Uterus (tissue), 4 donors: Measurements from ENCODE around the gene LIF. TPM values are rescaled to one million over a fixed set of nuclear protein-coding genes. Genes with fewer than 3 reads are reported as not detected.
A peak's percentile ranks its signal among the peaks of the same experiment; 100 is the strongest.

ENCODE experiments used
- DNase-seq, 2 donors: peaks; one replicate each; pipeline ENCODE4 v3.0.0-alpha.2; 2019 to 2020
- H3K27ac ChIP-seq, 2 donors: fragments of 200-600 bp; sonication (generic); 1 replicate in 1 of 2; 2 replicates in 1 of 2; pipeline ENCODE4 v1.5.1; 2016 to 2018
- H3K27me3 ChIP-seq, 2 donors: fragments of 200-600 bp; sonication (generic); one replicate each; pipeline ENCODE4 v1.5.1; 2018 to 2019; ENCODE audit warnings: control low read depth in 1 of 2
- H3K36me3 ChIP-seq, 2 donors: fragments of 200-600 bp; sonication (generic); one replicate each; pipeline ENCODE4 v1.5.1; 2019; ENCODE audit warnings: control low read depth in 1 of 2
- H3K4me1 ChIP-seq, 2 donors: fragments of 200-600 bp; sonication (generic); one replicate each; pipeline ENCODE4 v1.5.1; 2018 to 2019; ENCODE audit warnings: control low read depth in 1 of 2
- H3K4me3 ChIP-seq, 2 donors: fragments of 200-600 bp; sonication (generic); 1 replicate in 1 of 2; 2 replicates in 1 of 2; pipeline ENCODE4 v1.5.1; 2018 to 2019; ENCODE audit warnings: mild to moderate bottlenecking in 1 of 2
- H3K9me3 ChIP-seq, 2 donors: fragments of 200-600 bp; sonication (generic); one replicate each; pipeline ENCODE4 v1.5.1; 2019; ENCODE audit warnings: control low read depth in 1 of 2
- CTCF ChIP-seq, 4 experiments: fragments of 200-600 bp in 2 of 4; fragments of 450-650 bp in 2 of 4; sonication (generic) in 2 of 4; IDR thresholded peaks; one replicate each; pipeline ENCODE4 v1.5.1; 2016 to 2019; ENCODE audit warnings: antibody characterized with exemption in 4 of 4, mild to moderate bottlenecking in 2 of 4, moderate library complexity in 1 of 4
- POLR2A ChIP-seq, 2 donors: fragments of 450-650 bp; IDR thresholded peaks; one replicate each; pipeline ENCODE4 v1.6.1; 2016; ENCODE audit warnings: antibody characterized with exemption in 2 of 2, mild to moderate bottlenecking in 1 of 2, moderate library complexity in 1 of 2
- intact Hi-C: fragments of 100-400 bp; cut with DNase I; formaldehyde crosslinking; loops from one replicate; pipeline ENCODE4 v1.15.1; 2023; ENCODE audit warnings: low total_unique reads
- total RNA-seq, 4 donors: library from RNA; depleted of rRNA in 3 of 4; stranded (reverse); fragments of >200 nt in 3 of 4; gene quantifications; one replicate each; pipeline versions ENCODE4 v1.1.0 to v1.2.4, GENCODE V29; 2014 to 2023
- donor health status: DM: yes; HTN: yes; CAD: no.

The LIF gene
- total RNA-seq, 4 donors from 2014 or later, result under 0.01 to 3.0 (median 1.5) TPM; not detected in 1

- no peak overlapping the region for H3K27ac ChIP-seq
- H3K4me1 ChIP-seq, result peaks cover 0 to 5% of the 10 kb centered on the region in 2 donors
- no peak overlapping the region for H3K4me3 ChIP-seq
- no peaks in the 10 kb centered on the region for H3K9me3 ChIP-seq
- no peak for TF ChIP-seq POLR2A (IDR thresholded peaks at IDR 0.05)
- TF ChIP-seq CTCF (IDR thresholded peaks at IDR 0.05), result no peak
- no peak for DNase-seq
- H3K27me3 ChIP-seq, result no peaks in the 10 kb centered on the region
- no peaks in the 10 kb centered on the region for H3K36me3 ChIP-seq
- intact Hi-C loops, result loop anchor here (5.0 kb wide), 1 partner anchor 127 kb away; the partner anchor contains the start of gene RNF215
These were observed 13.7 kb upstream of the LIF start for GRCh38 chr22:30260276-30260675.

GRCh38 chr22:30254314-30254713, 7.8 kb upstream of the LIF start:
- DNase-seq, result no peak
- H3K4me3 ChIP-seq, result no peak overlapping the region
- no peaks in the 10 kb centered on the region for H3K36me3 ChIP-seq
- TF ChIP-seq POLR2A (IDR thresholded peaks at IDR 0.05) (no peak), CTCF (IDR thresholded peaks at IDR 0.05) (no peak)
- no peaks in the 10 kb centered on the region for H3K9me3 ChIP-seq
- no peaks in the 10 kb centered on the region for H3K4me1 ChIP-seq
- H3K27ac ChIP-seq, result no peak overlapping the region
- intact Hi-C loops, result no loop called here
- no peaks in the 10 kb centered on the region for H3K27me3 ChIP-seq

GRCh38 chr22:30253205-30253852, 6.8 kb upstream of the LIF start:
- Histone ChIP-seq H3K9me3 (no peaks in the 10 kb centered on the region), H3K4me1 (no peaks in the 10 kb centered on the region), H3K36me3 (no peaks in the 10 kb centered on the region), H3K4me3 (no peak overlapping the region), H3K27ac (no peak overlapping the region), H3K27me3 (no peaks in the 10 kb centered on the region)
- no peak for TF ChIP-seq POLR2A (IDR thresholded peaks at IDR 0.05)
- no peak for TF ChIP-seq CTCF (IDR thresholded peaks at IDR 0.05)
- intact Hi-C loops, result no loop called here
- peak; percentile 49 to 56 for DNase-seq

GRCh38 chr22:30252411-30253204, 6.0 kb upstream of the LIF start:
- no peaks in the 10 kb centered on the region for H3K36me3 ChIP-seq
- intact Hi-C loops, result no loop called here
- no peak for DNase-seq
- TF ChIP-seq POLR2A (IDR thresholded peaks at IDR 0.05), result no peak
- TF ChIP-seq CTCF (IDR thresholded peaks at IDR 0.05), result no peak
- no peak overlapping the region for H3K4me3 ChIP-seq
- H3K27ac ChIP-seq, result no peak overlapping the region
- H3K9me3 ChIP-seq, result no peaks in the 10 kb centered on the region
- no peaks in the 10 kb centered on the region for H3K4me1 ChIP-seq
- no peaks in the 10 kb centered on the region for H3K27me3 ChIP-seq

- H3K4me1 ChIP-seq, result no peaks in the 10 kb centered on the region
- no peak overlapping the region for H3K4me3 ChIP-seq
- intact Hi-C loops, result no loop called here
- no peak for DNase-seq
- H3K9me3 ChIP-seq, result no peaks in the 10 kb centered on the region
- no peaks in the 10 kb centered on the region for H3K36me3 ChIP-seq
- no peaks in the 10 kb centered on the region for H3K27me3 ChIP-seq
- TF ChIP-seq CTCF (IDR thresholded peaks at IDR 0.05) (no peak), POLR2A (IDR thresholded peaks at IDR 0.05) (no peak)
- H3K27ac ChIP-seq, result no peak overlapping the region
These were observed 5.2 kb upstream of the LIF start for GRCh38 chr22:30251711-30252110.
